Measurements from ENCODE around the gene CCDC77. TPM values are rescaled to one million over a fixed set of nuclear protein-coding genes. Genes with fewer than 3 reads are reported as not detected.
A peak's percentile ranks its signal among the peaks of the same experiment; 100 is the strongest.

The CCDC77 gene
- total RNA-seq, 1 experiment from 2014 or later: 12.3 TPM

- Histone ChIP-seq H3K4me3 (replicated peaks in 1 of 2; ENCODE audit: low read depth in 1 of 2, low read length in 2 of 2) (peak overlapping the region; percentile 82 to 98), H3K36me3 (ENCODE audit: control insufficient read depth in 1 of 2, insufficient read depth in 2 of 2, low read length in 2 of 2) (peaks cover 6 to 9% of the 10 kb centered on the region in 2 experiments), H3K27ac (ENCODE audit: low read depth, low read length) (peak overlapping the region; percentile 86), H3K4me2 (ENCODE audit: low read length) (peak overlapping the region; percentile 94), H2AFZ (ENCODE audit: low read depth, low read length, poor library complexity, severe bottlenecking) (peak overlapping the region; percentile 72), H4K20me1 (ENCODE audit: insufficient read depth) (no peaks in the 10 kb centered on the region), H3K27me3 (ENCODE audit: insufficient read depth, low read length) (no peaks in the 10 kb centered on the region), H3K9me2 (ENCODE audit: insufficient read depth) (no peaks in the 10 kb centered on the region), H3K4me1 (ENCODE audit: control insufficient read depth in 1 of 2, insufficient read depth in 2 of 2, low read length in 2 of 2) (peaks cover 12 to 21% of the 10 kb centered on the region in 2 experiments; a peak in 3 of 4 replicates), H3K9me3 (ENCODE audit: control insufficient read depth in 1 of 2, insufficient read depth in 1 of 2, low read depth in 1 of 2, low read length in 2 of 2) (no peaks in the 10 kb centered on the region), H3K9ac (ENCODE audit: low read length) (peak overlapping the region; percentile 89), H3K79me2 (ENCODE audit: insufficient read depth, low read length) (peaks cover 54% of the 10 kb centered on the region)
- POLR2A ChIA-PET: interaction anchor here (1.4 kb wide), 1 partner anchor 13 kb away, joined by 11 read pairs; the partner anchor contains the start of gene CCDC77
- RAD21 ChIA-PET (ENCODE audit: low non-redundant PET in 1 of 2, low total read pairs in 2 of 2, uncharacterized antibody in 2 of 2, unreplicated experiment in 2 of 2): no interaction called here
- ATAC-seq: peak; percentile 40
- intact Hi-C loops (cut with micrococcal nuclease): no loop called here
- BruUV-seq (replicated peaks): TSS peak; percentile 71
- CTCF ChIA-PET: no interaction called here
- no peak for DNase-seq (ENCODE audit: low read depth, low spot score)
- TF ChIP-seq FOSL1 (IDR thresholded peaks at IDR 0.05; ENCODE audit: low read depth) (no peak), ZFX (IDR thresholded peaks at IDR 0.05) (peak; percentile 50; the same call in 1 of the 2 replicates)
Observed at GRCh38 chr12:388541-389141, 12.8 kb upstream of the CCDC77 start.

GRCh38 chr12:389142-390096, 12.0 kb upstream of the CCDC77 start, which contains the start of gene KDM5A:
Gene KDM5A, minus strand, starts transcription at chr12:389320. Its CDS starts 229 bp downstream, at chr12:389091.
- peak; percentile 95 for ATAC-seq
- Histone ChIP-seq H3K9ac (ENCODE audit: low read length) (peak within 1 kb of the TSS; percentile 89), H3K79me2 (ENCODE audit: insufficient read depth, low read length) (peaks cover 46% of the 10 kb centered on the region), H4K20me1 (ENCODE audit: insufficient read depth) (no peaks in the 10 kb centered on the region), H3K4me1 (ENCODE audit: control insufficient read depth in 1 of 2, insufficient read depth in 2 of 2, low read length in 2 of 2) (peaks cover 12 to 21% of the 10 kb centered on the region in 2 experiments; a peak in 3 of 4 replicates), H3K9me3 (ENCODE audit: control insufficient read depth in 1 of 2, insufficient read depth in 1 of 2, low read depth in 1 of 2, low read length in 2 of 2) (no peaks in the 10 kb centered on the region), H3K36me3 (ENCODE audit: control insufficient read depth in 1 of 2, insufficient read depth in 2 of 2, low read length in 2 of 2) (peaks cover 0 to 4% of the 10 kb centered on the region in 2 experiments; a peak in 1 of 4 replicates), H3K27ac (ENCODE audit: low read depth, low read length) (peak within 1 kb of the TSS; percentile 86), H3K27me3 (ENCODE audit: insufficient read depth, low read length) (no peaks in the 10 kb centered on the region), H3K4me2 (ENCODE audit: low read length) (peak within 1 kb of the TSS; percentile 94), H3K4me3 (replicated peaks in 1 of 2; ENCODE audit: low read depth in 1 of 2, low read length in 2 of 2) (peak within 1 kb of the TSS; percentile 82 to 98), H2AFZ (ENCODE audit: low read depth, low read length, poor library complexity, severe bottlenecking) (peak within 1 kb of the TSS; percentile 72), H3K9me2 (ENCODE audit: insufficient read depth) (no peaks in the 10 kb centered on the region)
- intact Hi-C loops (cut with micrococcal nuclease): no loop called here
- ChIA-PET CTCF (no interaction called here), POLR2A (interaction anchor here (0.7 to 1.4 kb wide), 2 partner anchors 12 to 50 kb away, joined by 3 to 11 read pairs; partner anchors contain the start of gene CCDC77), RAD21 (ENCODE audit: low non-redundant PET in 1 of 2, low total read pairs in 2 of 2, uncharacterized antibody in 2 of 2, unreplicated experiment in 2 of 2) (no interaction called here)
- DNase-seq (ENCODE audit: low read depth, low spot score): peak; percentile 90
- no TSS peak for BruUV-seq (replicated peaks)
- TF ChIP-seq YY1 (IDR thresholded peaks at IDR 0.05; ENCODE audit: extremely low read depth, insufficient replicate concordance, low read depth, low read length) (peak; percentile 15), EGR1 (IDR thresholded peaks at IDR 0.05; ENCODE audit: low read depth) (peak; percentile 51; the same call in 1 of the 2 replicates), EZH2phosphoT487 (IDR thresholded peaks at IDR 0.05; ENCODE audit: borderline replicate concordance) (no peak), POLR2AphosphoS5 (IDR thresholded peaks at IDR 0.05; ENCODE audit: low read depth, low read length) (peak; percentile 82), TCF7L2 (IDR thresholded peaks at IDR 0.05; ENCODE audit: borderline replicate concordance, extremely low read depth, insufficient read depth, insufficient read length) (peak; percentile 72), ZNF274 (IDR thresholded peaks at IDR 0.05; ENCODE audit: low read depth, low read length) (no peak), SIN3A (IDR thresholded peaks at IDR 0.05; ENCODE audit: low read depth) (peak; percentile 89), EZH2 (IDR thresholded peaks at IDR 0.05) (no peak), SP1 (IDR thresholded peaks at IDR 0.05; ENCODE audit: low read depth) (peak; percentile 78), ZBTB33 (IDR thresholded peaks at IDR 0.05; ENCODE audit: extremely low read depth, insufficient replicate concordance, low read length) (peak; percentile 10), CBX3 (IDR thresholded peaks at IDR 0.05; ENCODE audit: low read depth) (peak; percentile 90; the same call in 1 of the 2 replicates), MAX (IDR thresholded peaks at IDR 0.05) (peak; percentile 92)

Measured in HCT116 (cell line).